Esophagus muscularis mucosa (tissue), 4 donors: ENCODE data around the gene TMEM207. TPM values are rescaled to one million over a fixed set of nuclear protein-coding genes. Genes with fewer than 3 reads are reported as not detected.

Experiments
- DNase-seq: peaks from one replicate; pipeline ENCODE4 v3.0.0-alpha.2; 2017; ENCODE audit errors: extremely low spot score
- H3K27ac ChIP-seq, 4 donors: fragments of 200-600 bp; sonication (generic); replicated peaks in 1 of 4; 1 replicate in 3 of 4; 2 replicates in 1 of 4; pipeline ENCODE4 v1.5.1; 2016 to 2019; ENCODE audit warnings: mild to moderate bottlenecking in 1 of 4
- H3K27me3 ChIP-seq, 4 donors: fragments of 200-600 bp; sonication (generic); one replicate each; pipeline versions ENCODE4 v1.5.1 to v1.6.0; 2016 to 2019
- H3K36me3 ChIP-seq, 4 donors: fragments of 200-600 bp; sonication (generic); one replicate each; pipeline ENCODE4 v1.5.1; 2016 to 2019
- H3K4me1 ChIP-seq, 4 donors: fragments of 200-600 bp; sonication (generic); one replicate each; pipeline ENCODE4 v1.5.1; 2016 to 2019
- H3K4me3 ChIP-seq, 4 donors: fragments of 200-600 bp; sonication (generic); 1 replicate in 2 of 4; 2 replicates in 2 of 4; pipeline ENCODE4 v1.5.1; 2016 to 2019; ENCODE audit warnings: mild to moderate bottlenecking in 4 of 4, moderate library complexity in 1 of 4
- H3K9me3 ChIP-seq, 4 donors: fragments of 200-600 bp; sonication (generic); 1 replicate in 3 of 4; 2 replicates in 1 of 4; pipeline ENCODE4 v1.5.1; 2016 to 2019
- EP300 ChIP-seq: sonication (generic); formaldehyde crosslinking; IDR thresholded peaks from one replicate; pipeline ENCODE4 v1.6.1; 2017; ENCODE audit warnings: antibody characterized with exemption
- POLR2A ChIP-seq: fragments of 450-650 bp; IDR thresholded peaks from one replicate; pipeline ENCODE4 v1.6.1; 2017; ENCODE audit warnings: antibody characterized with exemption, moderate library complexity, mild to moderate bottlenecking, low read depth
- POLR2AphosphoS5 ChIP-seq, 2 donors: sonication (generic); formaldehyde crosslinking; IDR thresholded peaks; one replicate each; pipeline ENCODE4 v1.6.1; 2017; ENCODE audit warnings: antibody characterized with exemption in 2 of 2
- WGBS: methylation state at CpG from one replicate; pipeline ENCODE4 v1.1.5; 2018; 5-methylcytosine and 5-hydroxymethylcytosine counted together
- intact Hi-C: fragments of 100-400 bp; cut with DNase I; formaldehyde crosslinking; loops from one replicate; pipeline ENCODE4 v1.15.1; 2023
- total RNA-seq, 4 donors: library from RNA; depleted of rRNA; stranded (reverse); fragments of >200 nt; gene quantifications; one replicate each; pipeline versions ENCODE4 v1.1.0 to v1.2.1, GENCODE V29; 2016
- TF ChIP-seq, protein P1 (sequence below), 3 experiments: fragments of 200-600 bp in 2 of 3; fragments of 450-650 bp in 1 of 3; sonication (generic) in 2 of 3; IDR thresholded peaks; one replicate each; pipeline ENCODE4 v1.5.1; 2017 to 2019; ENCODE audit warnings: antibody characterized with exemption in 3 of 3, mild to moderate bottlenecking in 2 of 3, moderate library complexity in 1 of 3

The TMEM207 gene
- total RNA-seq, 4 donors from 2014 or later = not detected

DNA sequence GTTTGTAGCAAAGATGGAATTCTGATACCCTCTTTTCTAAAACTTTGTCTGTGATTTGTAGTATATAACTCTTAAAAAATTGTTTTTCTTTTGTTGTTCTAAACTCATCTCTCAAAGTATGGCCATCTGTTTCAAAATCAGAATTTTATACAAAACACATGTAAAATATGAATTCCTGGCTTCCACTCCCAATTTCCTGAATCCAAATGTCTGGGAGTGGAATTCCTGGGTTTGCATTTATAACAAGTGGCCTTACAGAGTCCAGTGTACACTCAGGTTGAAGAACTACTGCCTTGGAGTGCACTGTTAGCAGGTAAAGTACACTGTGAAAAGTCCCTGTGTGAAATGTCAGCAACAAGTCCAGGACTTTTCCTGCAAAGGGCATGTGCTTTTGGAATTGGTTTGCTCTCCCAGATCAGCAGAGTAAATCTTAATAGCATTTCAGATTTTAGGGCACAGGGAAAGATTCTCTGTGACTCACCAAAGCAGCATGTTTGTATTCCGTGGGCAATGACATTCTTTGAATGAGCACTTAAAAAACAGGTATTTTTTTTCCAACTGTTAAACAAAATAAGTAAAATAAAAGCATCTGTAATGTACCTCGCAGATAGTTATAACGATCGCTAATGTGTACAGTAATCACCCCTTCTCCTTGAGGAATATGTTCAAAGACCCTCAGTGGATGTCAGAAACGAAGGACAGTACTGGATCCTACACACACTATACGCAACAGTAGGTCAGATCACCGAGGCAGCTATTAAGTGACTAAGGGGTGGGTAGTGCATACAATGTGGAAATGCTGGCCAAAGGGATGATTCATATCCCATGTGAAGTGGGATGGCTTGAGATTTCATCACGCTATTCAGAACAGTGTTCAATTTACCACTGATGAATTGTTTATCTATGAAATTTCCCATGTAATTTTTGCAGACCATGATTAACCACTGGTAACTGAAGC lies 63.7 kb downstream of the TMEM207 start:
- TF ChIP-seq POLR2A (no peak), EP300 (no peak), POLR2AphosphoS5 (IDR thresholded peaks at IDR 0.05) (no peak)
- TF ChIP-seq, protein P1, sequence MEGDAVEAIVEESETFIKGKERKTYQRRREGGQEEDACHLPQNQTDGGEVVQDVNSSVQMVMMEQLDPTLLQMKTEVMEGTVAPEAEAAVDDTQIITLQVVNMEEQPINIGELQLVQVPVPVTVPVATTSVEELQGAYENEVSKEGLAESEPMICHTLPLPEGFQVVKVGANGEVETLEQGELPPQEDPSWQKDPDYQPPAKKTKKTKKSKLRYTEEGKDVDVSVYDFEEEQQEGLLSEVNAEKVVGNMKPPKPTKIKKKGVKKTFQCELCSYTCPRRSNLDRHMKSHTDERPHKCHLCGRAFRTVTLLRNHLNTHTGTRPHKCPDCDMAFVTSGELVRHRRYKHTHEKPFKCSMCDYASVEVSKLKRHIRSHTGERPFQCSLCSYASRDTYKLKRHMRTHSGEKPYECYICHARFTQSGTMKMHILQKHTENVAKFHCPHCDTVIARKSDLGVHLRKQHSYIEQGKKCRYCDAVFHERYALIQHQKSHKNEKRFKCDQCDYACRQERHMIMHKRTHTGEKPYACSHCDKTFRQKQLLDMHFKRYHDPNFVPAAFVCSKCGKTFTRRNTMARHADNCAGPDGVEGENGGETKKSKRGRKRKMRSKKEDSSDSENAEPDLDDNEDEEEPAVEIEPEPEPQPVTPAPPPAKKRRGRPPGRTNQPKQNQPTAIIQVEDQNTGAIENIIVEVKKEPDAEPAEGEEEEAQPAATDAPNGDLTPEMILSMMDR (IDR thresholded peaks at IDR 0.05) = no peak
- Histone ChIP-seq H3K36me3 (no peaks in the 10 kb centered on the region), H3K27me3 (peaks cover 0 to 4% (median 0%) of the 10 kb centered on the region in 4 donors), H3K27ac (no peak overlapping the region), H3K4me3 (no peak overlapping the region), H3K4me1 (no peaks in the 10 kb centered on the region), H3K9me3 (no peaks in the 10 kb centered on the region)
- no peak for DNase-seq
- intact Hi-C loops = no loop called here
- WGBS = 69% methylated on average over 8 of the region's 8 CpGs

- H3K27me3 ChIP-seq = peaks cover 0 to 4% (median 0%) of the 10 kb centered on the region in 4 donors
- no peak for TF ChIP-seq POLR2A
- TF ChIP-seq, protein P1 (IDR thresholded peaks at IDR 0.05) = peak; percentile 23 to 52 (median 24)
- no peaks in the 10 kb centered on the region for H3K9me3 ChIP-seq
- no peak overlapping the region for H3K27ac ChIP-seq
- 29% methylated on average over 2 of the region's 2 CpGs for WGBS
- H3K4me3 ChIP-seq = no peak overlapping the region
- DNase-seq = no peak
- intact Hi-C loops = no loop called here
- no peaks in the 10 kb centered on the region for H3K36me3 ChIP-seq
- no peaks in the 10 kb centered on the region for H3K4me1 ChIP-seq
Observed at GRCh38 chr3:190384309-190384756, 65.4 kb downstream of the TMEM207 start.

DNA sequence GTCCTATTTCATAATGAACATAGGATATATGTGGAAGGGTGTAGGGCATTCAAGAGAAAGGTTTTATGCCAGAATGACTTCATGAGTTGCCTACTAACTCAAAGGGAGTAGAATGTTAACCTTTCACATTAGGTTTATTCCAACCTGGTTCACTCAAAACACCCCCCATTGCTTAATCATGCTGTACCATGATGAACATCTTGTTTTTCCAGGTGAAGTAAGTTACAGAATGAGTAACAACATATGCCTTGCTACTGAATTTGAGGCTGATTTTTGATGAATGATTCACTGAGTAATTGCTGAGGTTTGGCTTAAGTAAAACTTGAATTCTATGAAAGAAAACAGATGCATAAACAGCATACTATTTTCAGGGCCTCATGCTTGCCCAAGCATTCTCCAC lies 67.6 kb downstream of the TMEM207 start:
- Histone ChIP-seq H3K36me3 (no peaks in the 10 kb centered on the region), H3K4me3 (no peak overlapping the region), H3K27ac (no peak overlapping the region), H3K9me3 (no peaks in the 10 kb centered on the region), H3K27me3 (no peaks in the 10 kb centered on the region), H3K4me1 (no peaks in the 10 kb centered on the region)
- intact Hi-C loops = no loop called here
- TF ChIP-seq POLR2AphosphoS5 (IDR thresholded peaks at IDR 0.05) (no peak), EP300 (no peak), POLR2A (no peak)
- TF ChIP-seq, protein P1 (IDR thresholded peaks at IDR 0.05) = no peak
- no peak for DNase-seq

DNA sequence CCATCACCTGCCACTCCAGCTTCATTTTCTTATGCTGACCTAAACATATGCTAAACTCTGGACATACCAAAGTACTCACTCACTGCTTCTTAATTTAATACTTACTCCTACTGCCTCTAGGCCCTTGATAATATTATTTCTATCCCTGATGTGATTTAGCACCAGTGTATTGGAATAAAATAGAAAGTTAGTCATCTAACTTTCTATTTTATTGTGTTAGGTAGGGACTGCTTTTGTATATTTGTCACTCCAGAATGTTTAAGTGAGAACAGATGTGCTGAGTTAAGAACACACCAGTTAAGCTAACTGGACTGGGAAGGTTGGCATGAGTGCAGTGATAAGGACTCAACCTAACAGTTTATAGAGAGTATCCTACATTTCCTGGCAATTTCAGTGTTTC lies 68.3 kb downstream of the TMEM207 start:
- no peak for TF ChIP-seq EP300
- TF ChIP-seq, protein P1 (IDR thresholded peaks at IDR 0.05) = no peak
- H3K4me1 ChIP-seq = no peaks in the 10 kb centered on the region

More for the DNA sequence above, 68.3 kb downstream of the TMEM207 start:
- Histone ChIP-seq H3K27me3 (no peaks in the 10 kb centered on the region), H3K27ac (no peak overlapping the region), H3K9me3 (no peaks in the 10 kb centered on the region), H3K4me3 (no peak overlapping the region), H3K36me3 (no peaks in the 10 kb centered on the region)
- intact Hi-C loops = no loop called here
- DNase-seq = no peak
